NCI-H524 treated with DMSO at 0.1 percent for 48 hours (cell line): Measurements from ENCODE around the gene CARMIL1.

Experiments
- DNase-seq: peaks from one replicate; lab custom pipeline; 2025; lab: John Stamatoyannopoulos, UW

Gene CARMIL1

GRCh38 chr6:25659633-25660368 lies 380.6 kb downstream of the CARMIL1 start:
- no peak for DNase-seq

GRCh38 chr6:25660512-25660911 lies 381.3 kb downstream of the CARMIL1 start:
- DNase-seq: no peak

GRCh38 chr6:25661129-25661779 lies 382.1 kb downstream of the CARMIL1 start:
- no peak for DNase-seq

- no peak for DNase-seq
These were observed 386.3 kb downstream of the CARMIL1 start for GRCh38 chr6:25665455-25665854.

GRCh38 chr6:25669413-25669812 lies 390.2 kb downstream of the CARMIL1 start:
- no peak for DNase-seq
